Stomach smooth muscle (tissue), 2 donors: ENCODE results near the gene FOXF2.

Experiments
- H3K27ac ChIP-seq: one replicate; pipeline ENCODE4 v1.7.0; 2013; ENCODE audit warnings: mild to moderate bottlenecking, low read length, inconsistent platforms
- H3K27me3 ChIP-seq, 2 donors: one replicate each; pipeline ENCODE4 v1.7.0; 2013; ENCODE audit warnings: low read length in 2 of 2; ENCODE audit not compliant: insufficient read depth in 2 of 2, control insufficient read depth in 1 of 2
- H3K36me3 ChIP-seq, 2 donors: one replicate each; pipeline ENCODE4 v1.7.0; 2013; ENCODE audit warnings: low read length in 2 of 2; ENCODE audit not compliant: control insufficient read depth in 2 of 2, insufficient read depth in 2 of 2
- H3K4me1 ChIP-seq: one replicate; pipeline ENCODE4 v1.7.0; 2013; ENCODE audit warnings: low read length; ENCODE audit not compliant: control insufficient read depth, insufficient read depth
- H3K4me3 ChIP-seq, 2 donors: one replicate each; pipeline ENCODE4 v1.7.0; 2013; ENCODE audit warnings: low read length in 2 of 2
- H3K9ac ChIP-seq, 2 donors: one replicate each; pipeline ENCODE4 v1.7.0; 2013; ENCODE audit warnings: low read length in 2 of 2, mild to moderate bottlenecking in 1 of 2
- H3K9me3 ChIP-seq, 2 donors: one replicate each; pipeline ENCODE4 v1.7.0; 2013; ENCODE audit warnings: low read length in 2 of 2; ENCODE audit not compliant: control insufficient read depth in 2 of 2
- donor health status: healthy.
- donor health status: Pancreatic carcinoma.

The FOXF2 gene

GRCh38 chr6:1391800-1392309 lies 2.5 kb downstream of the FOXF2 start:
- H3K9me3 ChIP-seq = no peaks in the 10 kb centered on the region
- H3K36me3 ChIP-seq = peaks cover 0 to 9% of the 10 kb centered on the region in 2 donors
- peaks cover 0 to 4% of the 10 kb centered on the region in 2 donors for H3K27me3 ChIP-seq
- H3K4me3 ChIP-seq = peak overlapping the region; percentile 81 to 93
- peak overlapping the region; percentile 77 to 89 for H3K9ac ChIP-seq
- H3K27ac ChIP-seq = peak overlapping the region; percentile 93
- H3K4me1 ChIP-seq = peaks cover 28% of the 10 kb centered on the region

GRCh38 chr6:1392813-1393640 lies 3.7 kb downstream of the FOXF2 start:
- Histone ChIP-seq H3K9ac (peak overlapping the region; percentile 77 to 89), H3K27me3 (peaks cover 0 to 4% of the 10 kb centered on the region in 2 donors), H3K4me1 (peaks cover 35% of the 10 kb centered on the region)

DNA sequence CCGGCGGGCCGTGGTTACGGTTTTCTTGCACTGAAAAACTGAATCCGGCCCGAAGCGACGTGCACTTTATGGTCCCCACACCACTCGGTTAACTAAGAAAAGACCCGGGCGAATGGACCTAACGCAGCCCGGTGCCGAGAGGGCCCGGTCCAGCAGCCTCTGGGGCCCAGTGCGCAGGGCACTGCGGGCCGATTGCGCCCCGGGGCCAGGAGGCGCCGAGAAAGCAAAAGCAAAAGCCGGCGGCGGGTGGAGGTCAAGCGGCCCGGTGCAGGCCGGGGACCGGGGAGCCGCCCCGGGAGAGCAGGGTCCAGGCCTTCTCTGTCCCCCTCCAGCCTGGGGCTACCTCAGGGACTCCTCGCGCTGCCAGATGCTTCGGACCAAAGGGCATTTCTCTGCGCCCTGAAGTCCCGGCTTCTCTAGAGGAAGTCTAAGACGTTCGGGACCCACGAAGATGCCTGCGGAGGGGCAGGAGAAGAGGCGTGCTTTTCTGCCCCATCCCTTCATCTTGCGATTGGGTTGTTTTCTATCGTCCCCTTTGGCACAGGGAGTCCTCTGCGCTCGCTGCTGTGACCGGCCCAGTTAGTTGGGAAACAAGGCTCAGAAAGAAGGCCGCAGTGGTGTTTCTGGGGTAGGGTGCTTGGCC lies 4.4 kb downstream of the FOXF2 start:
- peaks cover 0 to 4% of the 10 kb centered on the region in 2 donors for H3K27me3 ChIP-seq
- peaks cover 34% of the 10 kb centered on the region for H3K4me1 ChIP-seq
- H3K9me3 ChIP-seq = no peaks in the 10 kb centered on the region
- peak overlapping the region; percentile 77 to 89 for H3K9ac ChIP-seq
- H3K4me3 ChIP-seq = peak overlapping the region; percentile 81 to 93
- peaks cover 0 to 11% of the 10 kb centered on the region in 2 donors for H3K36me3 ChIP-seq
- peak overlapping the region; percentile 93 for H3K27ac ChIP-seq

More at GRCh38 chr6:1392813-1393640, 3.7 kb downstream of the FOXF2 start:
- Histone ChIP-seq H3K4me3 (peak overlapping the region; percentile 81 to 93), H3K9me3 (no peaks in the 10 kb centered on the region), H3K27ac (peak overlapping the region; percentile 93), H3K36me3 (peaks cover 0 to 9% of the 10 kb centered on the region in 2 donors)

GRCh38 chr6:1394514-1395463 lies 5.4 kb downstream of the FOXF2 start:
- peak overlapping the region; percentile 77 to 89 for H3K9ac ChIP-seq
- H3K9me3 ChIP-seq = no peaks in the 10 kb centered on the region
- peak overlapping the region; percentile 81 to 93 for H3K4me3 ChIP-seq
- peaks cover 0 to 11% of the 10 kb centered on the region in 2 donors for H3K36me3 ChIP-seq
- H3K4me1 ChIP-seq = peaks cover 32% of the 10 kb centered on the region
- H3K27ac ChIP-seq = peak overlapping the region; percentile 93
- H3K27me3 ChIP-seq = no peaks in the 10 kb centered on the region

DNA sequence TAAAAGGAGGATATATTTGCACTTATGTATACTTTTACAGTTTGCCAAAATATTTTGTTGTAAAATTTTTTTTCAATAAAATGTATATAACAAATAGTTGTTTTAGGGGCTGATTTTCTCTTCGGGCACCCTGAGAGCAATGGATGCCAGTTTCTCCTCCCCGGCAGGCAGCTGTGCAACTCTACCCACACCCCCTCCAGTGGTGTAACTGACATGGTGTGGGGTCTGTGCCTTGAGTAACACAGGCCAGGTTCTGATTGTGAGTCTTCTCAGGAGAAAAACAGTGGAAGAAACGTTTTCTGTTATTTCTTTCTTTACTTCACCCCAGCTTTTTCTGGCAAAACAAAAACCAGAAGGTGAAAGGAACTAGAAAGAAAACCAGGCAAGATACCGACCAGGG lies 6.1 kb downstream of the FOXF2 start:
- peak overlapping the region; percentile 45 to 93 for H3K4me3 ChIP-seq
- H3K9ac ChIP-seq = peak overlapping the region; percentile 61 to 89
- peaks cover 32% of the 10 kb centered on the region for H3K4me1 ChIP-seq
- no peaks in the 10 kb centered on the region for H3K9me3 ChIP-seq
- peak overlapping the region; percentile 93 for H3K27ac ChIP-seq
- peaks cover 0 to 11% of the 10 kb centered on the region in 2 donors for H3K36me3 ChIP-seq
- no peaks in the 10 kb centered on the region for H3K27me3 ChIP-seq

DNA sequence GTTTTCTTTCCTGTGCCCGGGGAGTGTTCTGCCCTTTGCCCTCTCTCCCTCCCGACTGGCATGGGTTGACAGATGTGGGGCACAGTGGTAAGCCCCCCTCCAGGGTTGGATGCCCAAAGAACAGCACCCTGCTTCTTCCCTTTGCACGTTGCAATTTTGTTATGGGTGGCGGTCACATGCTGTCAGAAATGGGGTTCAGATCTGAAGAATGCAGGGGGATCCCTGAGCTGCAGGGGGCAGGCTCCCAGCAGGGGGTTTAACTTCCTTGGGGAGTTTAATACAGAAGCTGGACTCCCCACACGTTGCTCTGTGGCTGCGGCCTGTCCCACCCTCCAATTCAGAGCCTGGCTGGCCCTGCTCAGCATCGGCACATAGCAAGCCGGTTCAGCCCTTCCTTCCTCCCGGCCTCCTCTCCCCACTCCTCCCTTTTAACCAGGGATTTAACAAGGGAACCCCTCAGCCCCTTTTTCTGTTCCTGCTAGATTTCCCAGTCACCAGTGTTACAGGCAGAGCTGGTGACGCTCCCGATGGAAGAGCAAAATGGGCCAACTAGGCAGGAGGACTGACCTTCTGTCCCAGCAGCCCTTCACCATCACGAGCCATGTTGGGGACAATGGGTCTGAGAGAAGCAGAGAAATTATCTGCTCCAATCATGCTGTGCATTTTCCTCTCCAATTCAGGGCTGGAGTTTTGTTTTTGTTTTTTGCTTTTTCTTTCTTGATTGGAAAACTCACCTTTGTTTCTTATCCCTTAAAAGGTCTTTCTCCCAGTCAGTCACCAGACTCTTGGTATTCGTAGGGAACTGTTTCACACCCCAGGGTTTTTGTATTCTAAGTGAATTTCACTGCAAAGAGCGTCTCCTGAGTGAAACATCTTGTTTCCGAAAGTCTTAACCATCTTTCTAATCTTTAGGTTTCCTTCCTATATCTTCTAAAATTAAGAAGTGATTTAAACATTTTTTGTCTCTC lies 6.8 kb downstream of the FOXF2 start:
- Histone ChIP-seq H3K9me3 (no peaks in the 10 kb centered on the region), H3K4me1 (peaks cover 28% of the 10 kb centered on the region), H3K4me3 (peak overlapping the region; percentile 45 to 93), H3K9ac (peak overlapping the region; percentile 61 to 89), H3K27me3 (no peaks in the 10 kb centered on the region), H3K36me3 (peaks cover 0 to 10% of the 10 kb centered on the region in 2 donors), H3K27ac (peak overlapping the region; percentile 93)

DNA sequence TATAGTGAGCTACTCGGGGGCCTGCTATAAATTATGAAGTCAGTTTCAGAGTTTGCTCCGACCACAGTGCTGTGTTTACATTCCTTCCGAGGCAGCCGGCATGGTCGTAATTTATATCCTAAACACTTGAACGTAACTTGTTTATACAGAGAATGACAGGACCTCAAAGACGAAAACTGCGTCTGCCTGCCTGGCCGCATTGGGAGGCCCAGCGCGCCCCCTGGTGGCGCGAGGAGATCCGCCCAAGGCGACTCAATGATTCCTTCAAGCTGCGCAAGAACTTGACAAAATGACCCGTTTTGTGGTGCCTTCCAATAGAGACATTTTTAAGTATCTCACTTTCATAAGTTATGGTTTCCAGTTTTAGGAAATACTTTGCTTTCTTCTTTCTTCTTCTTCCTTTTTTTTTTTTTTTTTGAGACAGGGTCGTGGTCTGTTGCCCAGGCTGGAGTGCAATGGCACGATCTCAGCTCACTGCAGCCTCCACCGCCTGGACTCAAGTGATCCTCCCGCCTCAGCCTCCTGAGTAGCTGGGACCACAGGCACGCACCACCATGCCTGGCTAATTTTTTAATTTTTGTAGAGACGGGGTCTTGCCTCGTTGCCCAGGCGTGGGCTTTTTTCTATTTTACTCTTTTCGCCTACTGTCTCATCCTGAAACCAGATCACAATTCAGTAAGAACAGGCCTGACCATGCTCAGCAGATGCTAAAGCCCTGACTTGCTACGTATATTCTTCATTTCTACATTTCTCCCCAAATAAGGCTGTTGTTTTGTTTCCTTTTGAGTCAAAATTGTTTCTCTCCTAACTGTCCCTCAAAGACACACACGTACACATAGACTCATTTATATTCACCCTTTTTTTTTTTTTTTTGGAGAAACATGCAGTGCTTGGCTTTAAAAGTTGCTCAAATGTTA lies 7.8 kb downstream of the FOXF2 start:
- Histone ChIP-seq H3K4me1 (peaks cover 26% of the 10 kb centered on the region), H3K27me3 (no peaks in the 10 kb centered on the region), H3K36me3 (peaks cover 0 to 9% of the 10 kb centered on the region in 2 donors), H3K4me3 (peak overlapping the region in 1 of 2 donors; percentile 93), H3K9me3 (no peaks in the 10 kb centered on the region), H3K9ac (peak overlapping the region; percentile 61 to 89), H3K27ac (no peak overlapping the region)

- Histone ChIP-seq H3K9me3 (no peaks in the 10 kb centered on the region), H3K4me3 (no peak overlapping the region), H3K27me3 (no peaks in the 10 kb centered on the region), H3K27ac (no peak overlapping the region), H3K4me1 (peaks cover 19% of the 10 kb centered on the region), H3K36me3 (peaks cover 0 to 9% of the 10 kb centered on the region in 2 donors), H3K9ac (no peak overlapping the region)
These were observed 9.9 kb downstream of the FOXF2 start for GRCh38 chr6:1399085-1399780.
